AG10803 (cell line): Measurements from ENCODE around the gene HSPA12A.

ENCODE experiments used
- DNase-seq: peaks from one replicate; pipeline ENCODE4 v3.0.0; 2010; ENCODE audit warnings: low read depth
- H3K4me3 ChIP-seq: 2 replicates; pipeline ENCODE4 v1.5.1; 2011; ENCODE audit warnings: mild to moderate bottlenecking, low read length, control low read depth
- CTCF ChIP-seq: conservative IDR thresholded peaks from 2 replicates; pipeline ENCODE4 v1.5.1; 2011; ENCODE audit warnings: mild to moderate bottlenecking, low read length, control low read depth, inconsistent platforms

Gene HSPA12A

GRCh38 chr10:116629340-116629739 lies 113.0 kb downstream of the HSPA12A start:
- H3K4me3 ChIP-seq: no peak overlapping the region
- no peak for DNase-seq
- TF ChIP-seq CTCF: no peak

GRCh38 chr10:116627386-116627933 lies 114.9 kb downstream of the HSPA12A start:
- TF ChIP-seq CTCF: 0 out of 2 replicates have a peak, but pooled peaks have one; percentile 3
- no peak for DNase-seq
- H3K4me3 ChIP-seq: no peak overlapping the region

- no peak overlapping the region for H3K4me3 ChIP-seq
- DNase-seq: no peak
- no peak for TF ChIP-seq CTCF
These were observed 115.6 kb downstream of the HSPA12A start for GRCh38 chr10:116626815-116627214.

GRCh38 chr10:116625845-116626244 lies 116.5 kb downstream of the HSPA12A start:
- no peak overlapping the region for H3K4me3 ChIP-seq
- no peak for TF ChIP-seq CTCF
- no peak for DNase-seq

- no peak for TF ChIP-seq CTCF
- no peak for DNase-seq
- H3K4me3 ChIP-seq: no peak overlapping the region
These were observed 120.3 kb downstream of the HSPA12A start for GRCh38 chr10:116621934-116622655.

GRCh38 chr10:116621476-116621875 lies 120.9 kb downstream of the HSPA12A start:
- TF ChIP-seq CTCF: no peak
- no peak for DNase-seq

More at GRCh38 chr10:116621476-116621875, 120.9 kb downstream of the HSPA12A start:
- H3K4me3 ChIP-seq: no peak overlapping the region
